ENCODE results near the gene INTS11.

GRCh38 chr1:1373051-1373814 is 48.8 kb upstream of the INTS11 start:
- TF ChIP-seq CTCF (conservative IDR thresholded peaks at IDR 0.05; ENCODE audit: low read depth in 2 of 2) (no peak), POLR2AphosphoS5 (IDR thresholded peaks at IDR 0.05; ENCODE audit: low read depth) (no peak), ZNF331 (CRISPR knock-in tag; IDR thresholded peaks at IDR 0.05; ENCODE audit: low read depth) (no peak)

Measured in GM23338 (cell line).